Body of pancreas (tissue), 4 donors: ENCODE data around the gene EME1.

Experiments used
- CTCF ChIP-seq, 7 experiments: fragments of 450-650 bp in 4 of 7; fragments of 200-600 bp in 3 of 7; sonication (generic) in 3 of 7; IDR thresholded peaks; one replicate each; pipeline ENCODE4 v1.5.1; 2016 to 2019; ENCODE audit warnings: antibody characterized with exemption in 7 of 7
- POLR2A ChIP-seq, 3 donors: fragments of 450-650 bp; IDR thresholded peaks; one replicate each; pipeline ENCODE4 v1.6.1; 2016; ENCODE audit warnings: antibody characterized with exemption in 3 of 3, mild to moderate bottlenecking in 2 of 3

GRCh38 chr17:50348522-50349242, 24.3 kb upstream of the EME1 start:
- no peak for TF ChIP-seq POLR2A (IDR thresholded peaks at IDR 0.05)
- TF ChIP-seq CTCF (IDR thresholded peaks at IDR 0.05), result no peak
